Endothelial cell of umbilical vein (primary cell): ENCODE results near the gene PERP.

Experiments
- CTCF ChIP-seq, 2 donors: IDR thresholded peaks; 1 replicate in 1 of 2; 2 replicates in 1 of 2; pipeline ENCODE4 v1.5.1; 2011; ENCODE audit warnings: low read length in 2 of 2, mild to moderate bottlenecking in 2 of 2, moderate library complexity in 2 of 2, control low read depth in 1 of 2, inconsistent platforms in 1 of 2, low read depth in 1 of 2; ENCODE audit not compliant: insufficient read depth in 1 of 2; ENCODE audit errors: extremely low read depth in 1 of 2
- EZH2 ChIP-seq: IDR thresholded peaks from 2 replicates; pipeline ENCODE4 v1.6.1; 2012; ENCODE audit warnings: borderline replicate concordance, low read depth, mild to moderate bottlenecking, moderate library complexity, low read length, inconsistent platforms; ENCODE audit not compliant: severe bottlenecking
- FOS ChIP-seq: IDR thresholded peaks from 2 replicates; pipeline ENCODE4 v1.6.1; 2011; ENCODE audit warnings: mild to moderate bottlenecking, low read length, moderate library complexity, borderline replicate concordance; ENCODE audit not compliant: insufficient read depth
- GATA2 ChIP-seq: IDR thresholded peaks from 2 replicates; pipeline ENCODE4 v1.7.0; 2011; ENCODE audit warnings: low read depth, mild to moderate bottlenecking, moderate library complexity, mixed read lengths, low read length; ENCODE audit not compliant: insufficient read length, insufficient read depth
- POLR2A ChIP-seq: IDR thresholded peaks from 2 replicates; pipeline ENCODE4 v1.6.1; 2012; ENCODE audit warnings: low read depth, mild to moderate bottlenecking, control low read depth, low read length
- POLR2AphosphoS5 ChIP-seq: IDR thresholded peaks from 2 replicates; pipeline ENCODE4 v1.6.1; 2012; ENCODE audit warnings: low read depth, mild to moderate bottlenecking, control low read depth, low read length, moderate library complexity; ENCODE audit not compliant: insufficient read depth
- TF ChIP-seq, protein P1 (sequence below): IDR thresholded peaks from 2 replicates; pipeline ENCODE4 v1.6.1; 2011; ENCODE audit not compliant: insufficient read depth, insufficient read length

GRCh38 chr6:138142806-138143205, 35.6 kb upstream of the PERP start:
- TF ChIP-seq, protein P1, sequence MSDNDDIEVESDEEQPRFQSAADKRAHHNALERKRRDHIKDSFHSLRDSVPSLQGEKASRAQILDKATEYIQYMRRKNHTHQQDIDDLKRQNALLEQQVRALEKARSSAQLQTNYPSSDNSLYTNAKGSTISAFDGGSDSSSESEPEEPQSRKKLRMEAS, result no peak
- TF ChIP-seq CTCF (IDR thresholded peaks at IDR 0.05; ENCODE audit: extremely low read depth in 1 of 2, insufficient read depth in 1 of 2, low read depth in 1 of 2, low read length in 2 of 2) (no peak), POLR2A (no peak), POLR2AphosphoS5 (no peak), FOS (no peak), EZH2 (no peak), GATA2 (no peak)
